HepG2 (cell line): ENCODE data around the gene SCARF1.

Source experiments
- NFYB ChIP-seq: sonication (generic); formaldehyde crosslinking; IDR thresholded peaks from 2 replicates; pipeline ENCODE4 v1.4.0; 2020; ENCODE audit warnings: missing genetic modification reagents
- ZNF331 ChIP-seq: sonication (generic); formaldehyde crosslinking; IDR thresholded peaks from 2 replicates; pipeline ENCODE4 v1.4.0; 2020; ENCODE audit warnings: missing genetic modification reagents
- ZNF619 ChIP-seq: sonication (generic); formaldehyde crosslinking; IDR thresholded peaks from 2 replicates; pipeline ENCODE4 v1.4.0; 2020; ENCODE audit warnings: mild to moderate bottlenecking, missing genetic modification reagents

GRCh38 chr17:1616101-1616500 lies 29.4 kb downstream of the SCARF1 start:
- TF ChIP-seq ZNF331 (CRISPR knock-in tag) (no peak), NFYB (CRISPR knock-in tag) (no peak), ZNF619 (CRISPR knock-in tag) (no peak)
